Trophoblast cell (in vitro differentiated cells and primary cell): ENCODE data around the gene KCNQ1OT1.

Source experiments
- DNase-seq, 2 donors: peaks; one replicate each; pipeline ENCODE4 v3.0.0-alpha.2; 2016
- H2AFZ ChIP-seq: 2 replicates; pipeline ENCODE4 v1.6.1; 2013; ENCODE audit warnings: low read length, moderate library complexity, mild to moderate bottlenecking; ENCODE audit not compliant: insufficient read depth, poor library complexity
- H2AK5ac ChIP-seq: 2 replicates; pipeline ENCODE4 v1.6.1; 2013; ENCODE audit warnings: mild to moderate bottlenecking, low read length
- H2BK120ac ChIP-seq: 2 replicates; pipeline ENCODE4 v1.6.1; 2013; ENCODE audit warnings: low read length, mild to moderate bottlenecking, moderate library complexity; ENCODE audit not compliant: insufficient read depth, poor library complexity
- H2BK12ac ChIP-seq: 2 replicates; pipeline ENCODE4 v1.6.1; 2013; ENCODE audit warnings: mild to moderate bottlenecking, low read length, moderate library complexity
- H2BK5ac ChIP-seq: 2 replicates; pipeline ENCODE4 v1.6.1; 2013; ENCODE audit warnings: low read length, low read depth, moderate library complexity, mild to moderate bottlenecking; ENCODE audit not compliant: poor library complexity
- H3K14ac ChIP-seq: 2 replicates; pipeline ENCODE4 v1.6.1; 2013; ENCODE audit warnings: mild to moderate bottlenecking, low read length
- H3K18ac ChIP-seq: 2 replicates; pipeline ENCODE4 v1.6.1; 2013; ENCODE audit warnings: mild to moderate bottlenecking, low read length
- H3K23ac ChIP-seq: 2 replicates; pipeline ENCODE4 v1.6.1; 2013; ENCODE audit warnings: low read length
- H3K27ac ChIP-seq: 2 replicates; pipeline ENCODE4 v1.5.1; 2013; ENCODE audit warnings: low read depth, mild to moderate bottlenecking, inconsistent platforms, low read length, moderate library complexity
- H3K27me3 ChIP-seq: 2 replicates; pipeline ENCODE4 v1.6.1; 2013; ENCODE audit warnings: inconsistent platforms, mild to moderate bottlenecking, low read length, moderate library complexity; ENCODE audit not compliant: insufficient read depth
- H3K36me3 ChIP-seq, 2 experiments: 1 replicate in 1 of 2; 2 replicates in 1 of 2; pipeline ENCODE4 v1.6.1; 2013; ENCODE audit warnings: low read length in 2 of 2, mild to moderate bottlenecking in 2 of 2, moderate library complexity in 1 of 2; ENCODE audit not compliant: insufficient read depth in 2 of 2, control insufficient read depth in 1 of 2
- H3K4ac ChIP-seq: 2 replicates; pipeline ENCODE4 v1.6.1; 2013; ENCODE audit warnings: low read depth, mild to moderate bottlenecking, low read length, moderate library complexity
- H3K4me1 ChIP-seq, 2 experiments: 1 replicate in 1 of 2; 2 replicates in 1 of 2; pipeline ENCODE4 v1.6.1; 2013; ENCODE audit warnings: low read length in 2 of 2, mild to moderate bottlenecking in 2 of 2, moderate library complexity in 1 of 2; ENCODE audit not compliant: insufficient read depth in 2 of 2, control insufficient read depth in 1 of 2
- H3K4me2 ChIP-seq: 2 replicates; pipeline ENCODE4 v1.6.1; 2013; ENCODE audit warnings: inconsistent platforms, mild to moderate bottlenecking, low read length, moderate library complexity
- H3K4me3 ChIP-seq: 2 replicates; pipeline ENCODE4 v1.5.1; 2013; ENCODE audit warnings: mild to moderate bottlenecking, low read depth, low read length, inconsistent platforms
- H3K79me1 ChIP-seq: one replicate; pipeline ENCODE4 v1.6.1; 2013; ENCODE audit warnings: low read length
- H3K79me2 ChIP-seq: 2 replicates; pipeline ENCODE4 v1.6.1; 2013; ENCODE audit warnings: low read length, mild to moderate bottlenecking; ENCODE audit not compliant: control insufficient read depth, insufficient read depth, poor library complexity
- H3K9ac ChIP-seq: 2 replicates; pipeline ENCODE4 v1.6.1; 2013; ENCODE audit warnings: mild to moderate bottlenecking, low read length
- H3K9me3 ChIP-seq: 2 replicates; pipeline ENCODE4 v1.6.1; 2013; ENCODE audit warnings: low read depth, mild to moderate bottlenecking, control low read depth, inconsistent platforms, low read length; ENCODE audit not compliant: insufficient read depth
- H4K12ac ChIP-seq: 2 replicates; pipeline ENCODE4 v1.6.1; 2013; ENCODE audit warnings: low read depth, mild to moderate bottlenecking, low read length, moderate library complexity
- H4K8ac ChIP-seq: 2 replicates; pipeline ENCODE4 v1.6.1; 2013; ENCODE audit warnings: low read depth, mild to moderate bottlenecking, low read length, moderate library complexity
- H4K91ac ChIP-seq: one replicate; pipeline ENCODE4 v1.6.1; 2013; ENCODE audit warnings: low read depth, mild to moderate bottlenecking, low read length, moderate library complexity
- WGBS: extraction: QIAGEN DNeasy Blood & Tissue Kit; methylation state at CpG from one replicate; pipeline ENCODE4 v1.1.7; 2013; ENCODE audit warnings: missing lambda C conversion rate; ENCODE audit not compliant: insufficient read length, insufficient coverage; ENCODE audit errors: extremely low coverage; 5-methylcytosine and 5-hydroxymethylcytosine counted together

KCNQ1OT1 gene

GRCh38 chr11:2672553-2673249, 27.1 kb downstream of the KCNQ1OT1 start:
- H4K91ac ChIP-seq = no peak overlapping the region
- H2BK5ac ChIP-seq = no peak overlapping the region
- H4K12ac ChIP-seq = no peak overlapping the region
- H2AK5ac ChIP-seq = no peak overlapping the region
- no peaks in the 10 kb centered on the region for H3K27me3 ChIP-seq
- no peak overlapping the region for H3K18ac ChIP-seq
- no peak overlapping the region for H3K14ac ChIP-seq
- H3K79me1 ChIP-seq = peaks cover 6% of the 10 kb centered on the region
- peaks cover 6 to 20% of the 10 kb centered on the region in 2 experiments for H3K4me1 ChIP-seq
- H3K4me3 ChIP-seq = no peak overlapping the region
- no peak overlapping the region for H3K23ac ChIP-seq
- H2BK120ac ChIP-seq = no peak overlapping the region
- H2AFZ ChIP-seq = no peak overlapping the region
- H3K9me3 ChIP-seq = no peaks in the 10 kb centered on the region
- H3K79me2 ChIP-seq = no peaks in the 10 kb centered on the region
- H3K4ac ChIP-seq = no peak overlapping the region
- H3K27ac ChIP-seq = no peak overlapping the region
- no peak overlapping the region for H3K9ac ChIP-seq
- no peak overlapping the region for H3K4me2 ChIP-seq
- WGBS = no CpG with 5 or more reads among the region's 4 CpGs
- DNase-seq = no peak
- H4K8ac ChIP-seq = no peak overlapping the region
- H2BK12ac ChIP-seq = no peak overlapping the region
- H3K36me3 ChIP-seq = peaks cover 13 to 26% of the 10 kb centered on the region in 2 experiments

GRCh38 chr11:2671748-2672147, 28.0 kb downstream of the KCNQ1OT1 start:
- DNase-seq = no peak
- H4K91ac ChIP-seq = no peak overlapping the region
- no peak overlapping the region for H4K12ac ChIP-seq
- no peak overlapping the region for H3K4me3 ChIP-seq
- H2BK120ac ChIP-seq = no peak overlapping the region
- no peaks in the 10 kb centered on the region for H3K9me3 ChIP-seq
- H2AFZ ChIP-seq = no peak overlapping the region
- no peaks in the 10 kb centered on the region for H3K27me3 ChIP-seq
- H2BK5ac ChIP-seq = no peak overlapping the region
- H3K27ac ChIP-seq = no peak overlapping the region
- WGBS = no CpG with 5 or more reads among the region's 3 CpGs
- H3K23ac ChIP-seq = no peak overlapping the region
- peaks cover 6% of the 10 kb centered on the region for H3K79me1 ChIP-seq
- no peak overlapping the region for H2BK12ac ChIP-seq
- H3K9ac ChIP-seq = no peak overlapping the region
- H2AK5ac ChIP-seq = no peak overlapping the region
- H3K36me3 ChIP-seq = peaks cover 13 to 26% of the 10 kb centered on the region in 2 experiments
- no peak overlapping the region for H3K4me2 ChIP-seq
- peaks cover 9 to 21% of the 10 kb centered on the region in 2 experiments for H3K4me1 ChIP-seq
- H3K14ac ChIP-seq = no peak overlapping the region
- H3K18ac ChIP-seq = no peak overlapping the region
- no peaks in the 10 kb centered on the region for H3K79me2 ChIP-seq
- H4K8ac ChIP-seq = no peak overlapping the region
- no peak overlapping the region for H3K4ac ChIP-seq

GRCh38 chr11:2670541-2671100, 29.2 kb downstream of the KCNQ1OT1 start:
- no peak overlapping the region for H2AK5ac ChIP-seq
- peak overlapping the region; percentile 48 for H3K18ac ChIP-seq
- H4K8ac ChIP-seq = no peak overlapping the region
- H3K4ac ChIP-seq = no peak overlapping the region
- no CpG with 5 or more reads among the region's 1 CpG for WGBS
- H3K9me3 ChIP-seq = no peaks in the 10 kb centered on the region
- no peak overlapping the region for H4K12ac ChIP-seq
- no peak overlapping the region for H3K9ac ChIP-seq
- H3K36me3 ChIP-seq = peaks cover 13 to 26% of the 10 kb centered on the region in 2 experiments
- DNase-seq = no peak
- no peak overlapping the region for H3K4me2 ChIP-seq
- H3K14ac ChIP-seq = no peak overlapping the region
- no peak overlapping the region for H2AFZ ChIP-seq
- H2BK5ac ChIP-seq = no peak overlapping the region
- no peak overlapping the region for H3K27ac ChIP-seq
- H4K91ac ChIP-seq = no peak overlapping the region
- H3K79me1 ChIP-seq = peaks cover 6% of the 10 kb centered on the region
- peaks cover 13 to 19% of the 10 kb centered on the region in 2 experiments for H3K4me1 ChIP-seq
- H3K23ac ChIP-seq = no peak overlapping the region
- H3K4me3 ChIP-seq = no peak overlapping the region
- H2BK12ac ChIP-seq = no peak overlapping the region
- H2BK120ac ChIP-seq = no peak overlapping the region
- no peaks in the 10 kb centered on the region for H3K79me2 ChIP-seq
- H3K27me3 ChIP-seq = no peaks in the 10 kb centered on the region

GRCh38 chr11:2669634-2670469, 29.9 kb downstream of the KCNQ1OT1 start:
- Histone ChIP-seq H2AFZ (no peak overlapping the region), H3K36me3 (peaks cover 13 to 26% of the 10 kb centered on the region in 2 experiments), H3K79me1 (peaks cover 5% of the 10 kb centered on the region), H3K4me2 (no peak overlapping the region), H4K12ac (no peak overlapping the region), H2BK120ac (no peak overlapping the region), H3K9ac (no peak overlapping the region), H3K79me2 (no peaks in the 10 kb centered on the region), H3K4me1 (peaks cover 12 to 16% of the 10 kb centered on the region in 2 experiments), H2AK5ac (no peak overlapping the region), H2BK5ac (no peak overlapping the region), H2BK12ac (no peak overlapping the region), H4K8ac (no peak overlapping the region), H3K14ac (no peak overlapping the region), H3K4me3 (no peak overlapping the region), H3K4ac (no peak overlapping the region), H3K9me3 (no peaks in the 10 kb centered on the region), H3K27me3 (no peaks in the 10 kb centered on the region), H3K23ac (no peak overlapping the region), H3K27ac (no peak overlapping the region), H3K18ac (no peak overlapping the region), H4K91ac (no peak overlapping the region)
- no peak for DNase-seq
- no CpG with 5 or more reads among the region's 8 CpGs for WGBS
